Lower leg skin (tissue), 4 donors: ENCODE measurements around the gene NUP214. TPM values are rescaled to one million over a fixed set of nuclear protein-coding genes. Genes with fewer than 3 reads are reported as not detected.
"Not testable (repeated sequence)": the region's sequence is repeated elsewhere in the genome, so short reads cannot be mapped to it uniquely, and the experiment has no call there.

Experiments
- DNase-seq, 2 donors: peaks; one replicate each; pipeline ENCODE4 v3.0.0-alpha.2; 2019; ENCODE audit warnings: low spot score in 2 of 2
- H3K4me3 ChIP-seq: fragments of 200-600 bp; sonication (generic); 2 replicates; pipeline ENCODE4 v1.5.1; 2017; ENCODE audit warnings: mild to moderate bottlenecking, low read depth; ENCODE audit not compliant: poor library complexity, severe bottlenecking
- POLR2A ChIP-seq, 2 donors: fragments of 450-650 bp; IDR thresholded peaks; one replicate each; pipeline ENCODE4 v1.6.1; 2016 to 2017; ENCODE audit warnings: antibody characterized with exemption in 2 of 2, mild to moderate bottlenecking in 1 of 2, moderate library complexity in 1 of 2
- WGBS, 2 donors: methylation state at CpG; one replicate each; pipeline ENCODE4 v1.1.5; 2018; 5-methylcytosine and 5-hydroxymethylcytosine counted together
- intact Hi-C: fragments of 100-400 bp; cut with DNase I; formaldehyde crosslinking; loops from one replicate; pipeline ENCODE4 v1.15.0; 2023; ENCODE audit warnings: low total_unique reads
- total RNA-seq, 4 donors: library from RNA; depleted of rRNA; stranded (reverse); fragments of >200 nt; gene quantifications; one replicate each; pipeline ENCODE4 v1.1.0, GENCODE V29; 2016
- TF ChIP-seq, protein P1 (sequence below), 3 donors: fragments of 450-650 bp; IDR thresholded peaks; one replicate each; pipeline ENCODE4 v1.5.1; 2016; ENCODE audit warnings: antibody characterized with exemption in 3 of 3, mild to moderate bottlenecking in 3 of 3, moderate library complexity in 2 of 3

Gene NUP214
- total RNA-seq, 4 donors from 2014 or later = 33.8 to 64.4 (median 39.8) TPM

GRCh38 chr9:131204285-131204684 is 78.9 kb downstream of the NUP214 start:
- intact Hi-C loops = no loop called here
- TF ChIP-seq, protein P1, sequence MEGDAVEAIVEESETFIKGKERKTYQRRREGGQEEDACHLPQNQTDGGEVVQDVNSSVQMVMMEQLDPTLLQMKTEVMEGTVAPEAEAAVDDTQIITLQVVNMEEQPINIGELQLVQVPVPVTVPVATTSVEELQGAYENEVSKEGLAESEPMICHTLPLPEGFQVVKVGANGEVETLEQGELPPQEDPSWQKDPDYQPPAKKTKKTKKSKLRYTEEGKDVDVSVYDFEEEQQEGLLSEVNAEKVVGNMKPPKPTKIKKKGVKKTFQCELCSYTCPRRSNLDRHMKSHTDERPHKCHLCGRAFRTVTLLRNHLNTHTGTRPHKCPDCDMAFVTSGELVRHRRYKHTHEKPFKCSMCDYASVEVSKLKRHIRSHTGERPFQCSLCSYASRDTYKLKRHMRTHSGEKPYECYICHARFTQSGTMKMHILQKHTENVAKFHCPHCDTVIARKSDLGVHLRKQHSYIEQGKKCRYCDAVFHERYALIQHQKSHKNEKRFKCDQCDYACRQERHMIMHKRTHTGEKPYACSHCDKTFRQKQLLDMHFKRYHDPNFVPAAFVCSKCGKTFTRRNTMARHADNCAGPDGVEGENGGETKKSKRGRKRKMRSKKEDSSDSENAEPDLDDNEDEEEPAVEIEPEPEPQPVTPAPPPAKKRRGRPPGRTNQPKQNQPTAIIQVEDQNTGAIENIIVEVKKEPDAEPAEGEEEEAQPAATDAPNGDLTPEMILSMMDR (IDR thresholded peaks at IDR 0.05) = no peak
- TF ChIP-seq POLR2A (IDR thresholded peaks at IDR 0.05) = no peak
- no peak for DNase-seq
- WGBS, 2 donors = 86% methylated on average over 8 of the region's 8 CpGs
- H3K4me3 ChIP-seq = no peak overlapping the region

DNA sequence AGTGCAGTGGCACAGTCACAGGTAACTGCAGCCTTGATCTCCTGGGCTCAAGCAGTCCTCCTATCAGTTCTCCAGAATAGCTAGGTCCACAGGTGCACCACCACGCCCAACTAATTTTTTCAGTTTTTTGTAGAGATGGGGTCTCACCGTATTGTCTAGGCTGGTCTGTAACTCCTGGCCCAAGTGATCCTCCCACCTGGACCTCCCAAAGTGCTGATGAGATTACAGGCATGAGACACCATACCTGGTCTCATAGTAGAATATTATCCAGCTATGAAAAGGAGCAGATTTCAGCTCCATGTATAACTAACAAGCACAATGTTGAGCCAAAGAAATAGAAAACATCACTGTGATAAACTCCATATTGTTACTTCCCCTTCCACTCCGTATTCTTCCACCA is 81.1 kb downstream of the NUP214 start:
- WGBS, 2 donors = 95 to 100% methylated on average over 3 of the region's 3 CpGs
- intact Hi-C loops = no loop called here
- DNase-seq = no peak
- no peak overlapping the region for H3K4me3 ChIP-seq
- TF ChIP-seq POLR2A (IDR thresholded peaks at IDR 0.05) = no peak
- TF ChIP-seq, protein P1 (IDR thresholded peaks at IDR 0.05) = no peak

GRCh38 chr9:131211920-131212319 is 86.5 kb downstream of the NUP214 start:
- H3K4me3 ChIP-seq, intact Hi-C loops, DNase-seq: not testable (repeated sequence)
- WGBS, 2 donors = 93 to 94% methylated on average over 4 of the region's 4 CpGs

- WGBS, 2 donors = 79 to 81% methylated on average over 7 of the region's 7 CpGs
- H3K4me3 ChIP-seq = no peak overlapping the region
- intact Hi-C loops = no loop called here
- TF ChIP-seq, protein P1 (IDR thresholded peaks at IDR 0.05) = no peak
- no peak for TF ChIP-seq POLR2A (IDR thresholded peaks at IDR 0.05)
- no peak for DNase-seq
These were observed 89.0 kb downstream of the NUP214 start for GRCh38 chr9:131214286-131214856.

- DNase-seq = no peak
- no peak overlapping the region for H3K4me3 ChIP-seq
- WGBS, 2 donors = 81 to 82% methylated on average over 4 of the region's 4 CpGs
- intact Hi-C loops = no loop called here
- TF ChIP-seq, protein P1 (IDR thresholded peaks at IDR 0.05) = no peak
- no peak for TF ChIP-seq POLR2A (IDR thresholded peaks at IDR 0.05)
These were observed 89.5 kb downstream of the NUP214 start for GRCh38 chr9:131214876-131215275.

GRCh38 chr9:131216806-131217205 is 91.4 kb downstream of the NUP214 start:
- TF ChIP-seq, protein P1 (IDR thresholded peaks at IDR 0.05) = no peak
- no peak for TF ChIP-seq POLR2A (IDR thresholded peaks at IDR 0.05)
- WGBS, 2 donors = 94% methylated on average over 4 of the region's 4 CpGs
- no peak for DNase-seq
- no peak overlapping the region for H3K4me3 ChIP-seq
- intact Hi-C loops = no loop called here
